Right lobe of liver (tissue), 6 donors: ENCODE measurements around the gene NOB1. TPM values are rescaled to one million over a fixed set of nuclear protein-coding genes. Genes with fewer than 3 reads are reported as not detected.

Source experiments
- ATAC-seq, 4 donors: fragments of 200-7000 bp; cut with Tn5 transposase; one replicate each; pipeline ENCODE4 v1.9.1; 2020; ENCODE audit warnings: mild to moderate bottlenecking in 4 of 4, moderate library complexity in 4 of 4
- DNase-seq, 3 donors: peaks; one replicate each; pipeline ENCODE4 v3.0.0-alpha.2; 2020
- H3K27ac ChIP-seq, 3 donors: fragments of 200-600 bp; one replicate each; pipeline ENCODE4 v1.8.0; 2022
- H3K27me3 ChIP-seq, 2 donors: fragments of 200-600 bp; one replicate each; pipeline ENCODE4 v1.8.0; 2022
- H3K36me3 ChIP-seq, 4 donors: fragments of 200-600 bp; sonication (generic) in 1 of 4; one replicate each; pipeline versions ENCODE4 v1.5.1 to v1.8.0; 2017 to 2022; ENCODE audit warnings: control low read depth in 1 of 4
- H3K4me1 ChIP-seq, 4 donors: fragments of 200-600 bp; sonication (generic) in 1 of 4; one replicate each; pipeline versions ENCODE4 v1.5.1 to v1.8.0; 2017 to 2022; ENCODE audit warnings: control low read depth in 1 of 4
- H3K4me3 ChIP-seq, 3 donors: fragments of 200-600 bp; one replicate each; pipeline ENCODE4 v1.8.0; 2022
- H3K9me3 ChIP-seq, 4 donors: fragments of 200-600 bp; sonication (generic) in 1 of 4; one replicate each; pipeline versions ENCODE4 v1.5.1 to v1.8.0; 2017 to 2022; ENCODE audit warnings: control low read depth in 1 of 4
- POLR2A ChIP-seq: fragments of 450-650 bp; IDR thresholded peaks from one replicate; pipeline ENCODE4 v1.6.1; 2017; ENCODE audit warnings: antibody characterized with exemption, mild to moderate bottlenecking
- WGBS: methylation state at CpG from one replicate; pipeline ENCODE4 v1.1.6; 2018; ENCODE audit warnings: low coverage, low lambda C conversion rate; ENCODE audit not compliant: insufficient coverage; ENCODE audit errors: missing lambda C conversion rate; 5-methylcytosine and 5-hydroxymethylcytosine counted together
- intact Hi-C, 2 donors: fragments of 100-400 bp; cut with DNase I; formaldehyde crosslinking; loops; one replicate each; pipeline versions ENCODE4 v1.11.2 to v1.14.1; 2022
- total RNA-seq, 6 experiments: library from RNA; depleted of rRNA in 2 of 6; stranded (reverse); fragments of >200 nt in 2 of 6; fragmentation: NEBNext Ultra II Directional in 3 of 6; extraction: Animal tissue kit (Norgen Biotek cat#: 25700) in 3 of 6; gene quantifications; one replicate each; pipeline versions ENCODE4 v1.1.0 to v1.2.4, GENCODE V29; 2016 to 2023
- TF ChIP-seq, protein P1 (sequence below), 4 donors: fragments of 200-600 bp in 3 of 4; fragments of 450-650 bp in 1 of 4; IDR thresholded peaks; one replicate each; pipeline versions ENCODE4 v1.5.1 to v1.8.0; 2016 to 2022; ENCODE audit warnings: antibody characterized with exemption in 4 of 4, mild to moderate bottlenecking in 2 of 4
- donor health status: DM: no; HTN: yes; CAD: no.
- donor health status: DM: no; HTN: no; CAD: no.
- donor health status: DM: no; HTN: no; CAD: no.
- donor health status: DM: no; HTN: yes; CAD: no.
- donor health status: DM: no; HTN: yes; CAD: no.

Gene NOB1
- total RNA-seq, 6 experiments from 2014 or later, result 15.5 to 19.5 (median 16.6) TPM

DNA sequence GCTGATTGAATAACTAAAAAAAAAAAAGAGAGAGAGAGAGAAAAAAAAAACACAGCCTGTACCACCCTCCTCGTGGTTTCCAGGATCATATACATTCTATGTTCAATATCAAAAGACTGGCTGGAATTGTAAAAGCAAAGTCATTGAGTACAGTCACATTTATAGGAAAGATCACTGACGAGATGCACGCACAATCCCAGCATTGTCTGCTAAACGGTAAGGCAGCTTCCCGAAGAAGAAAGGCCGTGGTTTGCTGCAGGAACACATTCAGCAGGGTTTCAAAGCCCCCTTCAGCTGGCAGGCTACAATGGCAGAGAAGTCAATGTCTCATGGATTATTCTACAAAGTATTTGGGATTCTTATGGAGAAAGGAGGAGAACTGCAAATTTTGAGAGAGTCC is 37.7 kb downstream of the NOB1 start:
- no peak for ATAC-seq
- DNase-seq, result no peak
- no peak for TF ChIP-seq POLR2A
- TF ChIP-seq, protein P1, sequence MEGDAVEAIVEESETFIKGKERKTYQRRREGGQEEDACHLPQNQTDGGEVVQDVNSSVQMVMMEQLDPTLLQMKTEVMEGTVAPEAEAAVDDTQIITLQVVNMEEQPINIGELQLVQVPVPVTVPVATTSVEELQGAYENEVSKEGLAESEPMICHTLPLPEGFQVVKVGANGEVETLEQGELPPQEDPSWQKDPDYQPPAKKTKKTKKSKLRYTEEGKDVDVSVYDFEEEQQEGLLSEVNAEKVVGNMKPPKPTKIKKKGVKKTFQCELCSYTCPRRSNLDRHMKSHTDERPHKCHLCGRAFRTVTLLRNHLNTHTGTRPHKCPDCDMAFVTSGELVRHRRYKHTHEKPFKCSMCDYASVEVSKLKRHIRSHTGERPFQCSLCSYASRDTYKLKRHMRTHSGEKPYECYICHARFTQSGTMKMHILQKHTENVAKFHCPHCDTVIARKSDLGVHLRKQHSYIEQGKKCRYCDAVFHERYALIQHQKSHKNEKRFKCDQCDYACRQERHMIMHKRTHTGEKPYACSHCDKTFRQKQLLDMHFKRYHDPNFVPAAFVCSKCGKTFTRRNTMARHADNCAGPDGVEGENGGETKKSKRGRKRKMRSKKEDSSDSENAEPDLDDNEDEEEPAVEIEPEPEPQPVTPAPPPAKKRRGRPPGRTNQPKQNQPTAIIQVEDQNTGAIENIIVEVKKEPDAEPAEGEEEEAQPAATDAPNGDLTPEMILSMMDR (IDR thresholded peaks at IDR 0.05), result no peak
- 80% methylated on average over 2 of the region's 6 CpGs for WGBS
- H3K4me3 ChIP-seq, result no peak overlapping the region
- H3K4me1 ChIP-seq, result peaks cover 0 to 11% (median 0%) of the 10 kb centered on the region in 4 donors
- intact Hi-C loops, result no loop called here
- H3K9me3 ChIP-seq, result no peaks in the 10 kb centered on the region
- no peaks in the 10 kb centered on the region for H3K27me3 ChIP-seq
- no peak overlapping the region for H3K27ac ChIP-seq
- H3K36me3 ChIP-seq, result peaks cover 0 to 4% (median 0%) of the 10 kb centered on the region in 4 donors

GRCh38 chr16:69712914-69713581 is 41.7 kb downstream of the NOB1 start:
- Histone ChIP-seq H3K9me3 (no peaks in the 10 kb centered on the region), H3K27me3 (no peaks in the 10 kb centered on the region), H3K36me3 (peaks cover 0 to 4% (median 0%) of the 10 kb centered on the region in 4 donors), H3K4me1 (peaks cover 0 to 11% (median 0%) of the 10 kb centered on the region in 4 donors), H3K27ac (no peak overlapping the region), H3K4me3 (no peak overlapping the region)
- 95% methylated on average over 3 of the region's 9 CpGs for WGBS
- no peak for TF ChIP-seq POLR2A
- TF ChIP-seq, protein P1 (IDR thresholded peaks at IDR 0.05), result no peak
- ATAC-seq, result no peak
- DNase-seq, result no peak
- intact Hi-C loops, result no loop called here

DNA sequence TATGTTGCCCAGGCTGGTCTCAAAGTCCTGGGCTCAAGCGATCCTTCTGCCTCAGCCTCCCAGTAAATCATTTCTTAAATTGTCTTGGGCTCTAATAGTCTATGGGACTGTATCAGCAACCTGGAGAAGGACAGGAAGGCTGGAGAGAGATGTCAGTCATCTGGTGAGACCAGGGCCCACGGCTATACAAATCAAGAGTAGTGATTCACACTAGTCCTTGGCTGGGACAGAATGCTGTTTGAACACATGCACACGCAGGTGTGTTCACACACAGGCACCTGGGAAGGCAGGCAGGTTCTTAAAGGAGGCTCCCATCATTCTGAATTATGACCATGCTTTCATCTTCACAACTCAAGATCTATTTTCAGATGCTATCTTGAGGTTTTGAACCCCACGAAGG is 42.4 kb downstream of the NOB1 start:
- H3K9me3 ChIP-seq, result no peaks in the 10 kb centered on the region
- H3K27me3 ChIP-seq, result no peaks in the 10 kb centered on the region
- whole genome bisulfite sequencing, result 81% methylated on average over 4 of the region's 4 CpGs
- H3K4me1 ChIP-seq, result peaks cover 0 to 11% (median 0%) of the 10 kb centered on the region in 4 donors
- TF ChIP-seq POLR2A, result no peak
- TF ChIP-seq, protein P1 (IDR thresholded peaks at IDR 0.05), result no peak
- peaks cover 0 to 4% (median 0%) of the 10 kb centered on the region in 4 donors for H3K36me3 ChIP-seq
- intact Hi-C loops, result no loop called here
- ATAC-seq (no peak), DNase-seq (no peak)
- H3K4me3 ChIP-seq, result no peak overlapping the region
- no peak overlapping the region for H3K27ac ChIP-seq

DNA sequence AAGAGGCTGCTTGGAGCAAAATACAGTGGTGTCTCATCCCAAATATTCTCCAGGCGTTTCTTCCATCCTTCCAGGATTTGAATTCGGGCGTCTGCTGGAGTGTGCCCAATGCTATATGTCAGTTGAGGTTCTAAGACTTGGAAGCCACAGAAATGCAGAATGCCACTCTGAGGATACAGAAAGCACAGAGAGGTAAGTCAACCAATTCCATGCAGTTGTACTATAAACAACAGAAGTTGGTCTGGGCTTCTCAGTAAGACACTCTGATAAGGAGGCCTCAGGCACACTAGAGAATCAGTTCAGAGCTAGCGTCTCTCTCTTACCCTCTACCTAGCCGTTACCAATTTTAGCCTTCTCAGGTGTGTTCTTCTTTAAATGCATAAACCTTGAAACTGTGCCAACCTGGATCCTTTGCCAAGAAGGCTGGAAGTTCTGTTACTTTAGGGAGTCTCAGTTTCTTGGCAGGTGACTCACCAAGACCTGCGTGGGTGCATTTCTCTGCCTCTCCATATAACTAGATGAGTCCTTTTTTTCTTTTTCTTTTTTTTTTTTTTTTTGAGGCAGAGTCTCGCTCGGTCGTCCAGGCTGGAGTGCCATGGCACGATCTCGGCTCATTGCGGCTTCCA is 43.5 kb downstream of the NOB1 start:
- H3K36me3 ChIP-seq, result peaks cover 0 to 4% (median 0%) of the 10 kb centered on the region in 4 donors
- ATAC-seq, result no peak
- no peaks in the 10 kb centered on the region for H3K27me3 ChIP-seq
- DNase-seq, result no peak
- WGBS, result 87% methylated on average over 12 of the region's 12 CpGs
- intact Hi-C loops, result no loop called here
- no peaks in the 10 kb centered on the region for H3K9me3 ChIP-seq
- TF ChIP-seq, protein P1 (IDR thresholded peaks at IDR 0.05), result no peak
- no peak for TF ChIP-seq POLR2A
- H3K4me3 ChIP-seq, result no peak overlapping the region
- peaks cover 0 to 13% (median 0%) of the 10 kb centered on the region in 4 donors for H3K4me1 ChIP-seq
- H3K27ac ChIP-seq, result no peak overlapping the region
